Lung (tissue), 12 donors: ENCODE data around the gene RASGEF1C. TPM values are rescaled to one million over a fixed set of nuclear protein-coding genes. Genes with fewer than 3 reads are reported as not detected.

ENCODE experiments used
- ATAC-seq: fragments of 200-7000 bp; cut with Tn5 transposase; one replicate; pipeline ENCODE4 v1.9.1; 2020; ENCODE audit warnings: moderate number of reproducible peaks; ENCODE audit not compliant: insufficient read depth, low FRiP score
- DNase-seq, 3 donors: peaks; one replicate each; pipeline ENCODE4 v3.0.0-alpha.2; 2013 to 2017
- H3K27ac ChIP-seq, 2 donors: one replicate each; pipeline ENCODE4 v1.5.1; 2013; ENCODE audit warnings: mild to moderate bottlenecking in 2 of 2, moderate library complexity in 2 of 2, control low read depth in 1 of 2, inconsistent platforms in 1 of 2, low read depth in 1 of 2, low read length in 1 of 2
- H3K27me3 ChIP-seq, 3 donors: one replicate each; pipeline ENCODE4 v1.5.1; 2013; ENCODE audit warnings: low read length in 2 of 3; ENCODE audit not compliant: control insufficient read depth in 3 of 3, insufficient read depth in 3 of 3
- H3K36me3 ChIP-seq, 4 donors: one replicate each; pipeline ENCODE4 v1.5.1; 2013; ENCODE audit warnings: low read length in 4 of 4, mild to moderate bottlenecking in 1 of 4, moderate library complexity in 1 of 4; ENCODE audit not compliant: control insufficient read depth in 4 of 4, insufficient read depth in 4 of 4
- H3K4me1 ChIP-seq, 5 donors: one replicate each; pipeline ENCODE4 v1.5.1; 2013; ENCODE audit warnings: low read length in 5 of 5, mild to moderate bottlenecking in 2 of 5, moderate library complexity in 1 of 5; ENCODE audit not compliant: control insufficient read depth in 5 of 5, insufficient read depth in 5 of 5
- H3K4me3 ChIP-seq: one replicate; pipeline ENCODE4 v1.5.1; 2013; ENCODE audit warnings: mild to moderate bottlenecking, control low read depth, moderate library complexity
- H3K9ac ChIP-seq, 2 donors: one replicate each; pipeline ENCODE4 v1.5.1; 2013; ENCODE audit warnings: low read length in 2 of 2, control low read depth in 1 of 2; ENCODE audit not compliant: insufficient read depth in 1 of 2
- H3K9me3 ChIP-seq, 4 donors: one replicate each; pipeline ENCODE4 v1.5.1; 2013; ENCODE audit warnings: low read length in 3 of 4, mild to moderate bottlenecking in 1 of 4, moderate library complexity in 1 of 4; ENCODE audit not compliant: control insufficient read depth in 4 of 4, insufficient read depth in 3 of 4
- WGBS, 2 donors: extraction: QIAGEN DNeasy Blood & Tissue Kit; methylation state at CpG; one replicate each; pipeline ENCODE4 v1.1.7; 2013; 5-methylcytosine and 5-hydroxymethylcytosine counted together
- polyA plus RNA-seq, 2 donors: library from polyadenylated mRNA; stranded (reverse); fragments of 200-250 nt; gene quantifications; one replicate each; pipeline ENCODE4 v1.2.1, GENCODE V29; 2013
- total RNA-seq, 2 donors: library from RNA; depleted of rRNA in 1 of 2; stranded (reverse); fragments of >200 nt in 1 of 2; gene quantifications; one replicate each; pipeline ENCODE4 v1.2.1, GENCODE V29; 2014 to 2021
- TF ChIP-seq, protein P1 (sequence below): IDR thresholded peaks from 2 replicates; pipeline ENCODE4 v1.5.1; 2012; ENCODE audit warnings: mild to moderate bottlenecking; ENCODE audit errors: control extremely low read depth, extremely low read depth
- donor health status: control.
- donor health status: control.
- donor health status: Bipolar disorder and iron deficiency.
- donor health status: healthy.
- donor health status: DM: yes; HTN: yes; CAD: no.

The RASGEF1C gene
- total and polyA plus RNA-seq, 4 donors = 0.03 to 0.31 TPM; not detected in 2

DNA sequence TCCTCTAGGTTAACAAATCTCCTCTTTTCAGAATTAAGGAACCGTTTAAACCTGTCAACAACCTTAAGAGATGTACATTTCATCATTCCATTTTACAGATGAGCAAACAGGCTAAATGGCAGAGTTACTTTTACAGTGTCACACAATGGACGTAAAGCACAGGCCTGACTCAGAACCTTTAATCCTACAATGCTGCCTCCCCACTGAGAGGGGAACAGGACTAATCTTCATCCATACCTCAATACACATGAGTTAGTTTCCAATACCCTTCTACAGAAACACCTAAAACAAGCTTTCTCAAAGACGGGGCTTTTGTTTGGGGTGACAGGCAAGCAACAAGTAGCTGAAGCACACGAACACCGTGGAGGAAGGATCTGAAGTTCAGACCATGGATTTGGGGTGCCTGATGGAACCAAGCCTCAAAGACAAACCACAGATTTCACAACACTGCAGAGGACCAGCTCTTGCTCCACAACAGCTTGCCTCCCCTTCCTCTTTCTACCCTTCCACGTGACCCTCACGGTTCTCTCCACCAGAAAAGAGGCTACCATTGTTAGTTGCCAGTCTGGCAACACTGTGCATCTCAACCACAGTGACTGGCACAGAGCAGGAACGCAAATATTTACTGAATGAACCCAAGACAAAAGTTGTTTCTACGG is 139.3 kb downstream of the RASGEF1C start:
- 17 to 58% methylated on average over 9 of the region's 9 CpGs for WGBS, 2 donors
- TF ChIP-seq, protein P1, sequence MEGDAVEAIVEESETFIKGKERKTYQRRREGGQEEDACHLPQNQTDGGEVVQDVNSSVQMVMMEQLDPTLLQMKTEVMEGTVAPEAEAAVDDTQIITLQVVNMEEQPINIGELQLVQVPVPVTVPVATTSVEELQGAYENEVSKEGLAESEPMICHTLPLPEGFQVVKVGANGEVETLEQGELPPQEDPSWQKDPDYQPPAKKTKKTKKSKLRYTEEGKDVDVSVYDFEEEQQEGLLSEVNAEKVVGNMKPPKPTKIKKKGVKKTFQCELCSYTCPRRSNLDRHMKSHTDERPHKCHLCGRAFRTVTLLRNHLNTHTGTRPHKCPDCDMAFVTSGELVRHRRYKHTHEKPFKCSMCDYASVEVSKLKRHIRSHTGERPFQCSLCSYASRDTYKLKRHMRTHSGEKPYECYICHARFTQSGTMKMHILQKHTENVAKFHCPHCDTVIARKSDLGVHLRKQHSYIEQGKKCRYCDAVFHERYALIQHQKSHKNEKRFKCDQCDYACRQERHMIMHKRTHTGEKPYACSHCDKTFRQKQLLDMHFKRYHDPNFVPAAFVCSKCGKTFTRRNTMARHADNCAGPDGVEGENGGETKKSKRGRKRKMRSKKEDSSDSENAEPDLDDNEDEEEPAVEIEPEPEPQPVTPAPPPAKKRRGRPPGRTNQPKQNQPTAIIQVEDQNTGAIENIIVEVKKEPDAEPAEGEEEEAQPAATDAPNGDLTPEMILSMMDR = no peak
- DNase-seq = peak in 2 of 3 donors; percentile 40 to 55
- H3K9me3 ChIP-seq = no peaks in the 10 kb centered on the region
- no peaks in the 10 kb centered on the region for H3K36me3 ChIP-seq
- H3K4me3 ChIP-seq = no peak overlapping the region
- H3K27ac ChIP-seq = no peak overlapping the region
- H3K27me3 ChIP-seq = no peaks in the 10 kb centered on the region
- ATAC-seq = no peak
- peak overlapping the region in 1 of 2 donors; percentile 82 for H3K9ac ChIP-seq
- peaks cover 0 to 35% (median 7%) of the 10 kb centered on the region in 5 donors for H3K4me1 ChIP-seq

GRCh38 chr5:180068519-180069090 is 140.4 kb downstream of the RASGEF1C start:
- peaks cover 0 to 32% (median 7%) of the 10 kb centered on the region in 5 donors for H3K4me1 ChIP-seq
- no peaks in the 10 kb centered on the region for H3K36me3 ChIP-seq
- WGBS, 2 donors = 72 to 74% methylated on average over 6 of the region's 6 CpGs
- no peaks in the 10 kb centered on the region for H3K27me3 ChIP-seq
- H3K9me3 ChIP-seq = no peaks in the 10 kb centered on the region
- no peak overlapping the region for H3K4me3 ChIP-seq
- TF ChIP-seq, protein P1 = no peak
- ATAC-seq (no peak), DNase-seq (no peak)
- H3K27ac ChIP-seq = no peak overlapping the region
- H3K9ac ChIP-seq = peak overlapping the region in 1 of 2 donors; percentile 26

DNA sequence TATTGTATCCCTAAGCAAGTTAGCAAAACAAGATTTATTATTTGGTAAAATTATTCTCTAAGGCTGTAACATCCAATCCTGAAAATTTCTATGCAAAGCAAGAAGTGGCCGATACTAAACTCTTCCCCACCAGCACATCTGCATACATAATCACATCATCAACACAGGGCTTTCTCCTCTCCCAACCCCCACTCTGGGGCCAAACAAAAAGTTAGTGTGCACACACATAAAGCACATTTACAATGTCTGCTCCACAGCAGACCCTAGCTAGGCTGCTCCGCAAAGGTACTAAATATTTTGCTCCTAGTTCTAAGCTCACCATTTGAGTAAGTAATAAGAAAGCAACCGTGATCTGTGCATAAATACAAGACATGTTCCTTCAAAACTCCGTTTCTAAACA is 141.0 kb downstream of the RASGEF1C start:
- Histone ChIP-seq H3K9me3 (no peaks in the 10 kb centered on the region), H3K4me3 (no peak overlapping the region), H3K9ac (peak overlapping the region in 1 of 2 donors; percentile 26), H3K4me1 (peaks cover 0 to 32% (median 7%) of the 10 kb centered on the region in 5 donors), H3K27me3 (no peaks in the 10 kb centered on the region), H3K36me3 (no peaks in the 10 kb centered on the region), H3K27ac (no peak overlapping the region)
- DNase-seq (peak in 2 of 3 donors; percentile 41 to 47), ATAC-seq (no peak)
- 69 to 89% methylated on average over 4 of the region's 4 CpGs for WGBS, 2 donors
- TF ChIP-seq, protein P1 = no peak
